Upper lobe of right lung (tissue), 1 donor: Measurements from ENCODE around the gene LRFN2. TPM values are rescaled to one million over a fixed set of nuclear protein-coding genes. Genes with fewer than 3 reads are reported as not detected.

Source experiments
- ATAC-seq: fragments of 200-7000 bp; cut with Tn5 transposase; one replicate; pipeline ENCODE4 v1.9.1; 2020; ENCODE audit warnings: mild to moderate bottlenecking, moderate library complexity
- DNase-seq: peaks from one replicate; pipeline ENCODE4 v3.0.0-alpha.2; 2020
- H3K27ac ChIP-seq: fragments of 200-600 bp; one replicate; pipeline ENCODE4 v1.8.0; 2022
- H3K27me3 ChIP-seq: fragments of 200-600 bp; one replicate; pipeline ENCODE4 v1.8.0; 2022; ENCODE audit warnings: mild to moderate bottlenecking
- H3K36me3 ChIP-seq: fragments of 200-600 bp; one replicate; pipeline ENCODE4 v1.8.0; 2022
- H3K4me1 ChIP-seq: fragments of 200-600 bp; one replicate; pipeline ENCODE4 v1.8.0; 2022
- H3K4me3 ChIP-seq: fragments of 200-600 bp; one replicate; pipeline ENCODE4 v1.8.0; 2022; ENCODE audit warnings: mild to moderate bottlenecking
- H3K9me3 ChIP-seq: fragments of 200-600 bp; one replicate; pipeline ENCODE4 v1.8.0; 2022
- intact Hi-C: fragments of 100-400 bp; cut with DNase I; formaldehyde crosslinking; loops from one replicate; pipeline ENCODE4 v1.11.0; 2022
- total RNA-seq: library from RNA; stranded (reverse); fragmentation: NEBNext Ultra II Directional; extraction: Animal tissue kit (Norgen Biotek cat#: 25700); gene quantifications from one replicate; pipeline ENCODE4 v1.2.1, GENCODE V29; 2021
- TF ChIP-seq, protein P1 (sequence below): fragments of 200-600 bp; IDR thresholded peaks from one replicate; pipeline ENCODE4 v1.8.0; 2022; ENCODE audit warnings: antibody characterized with exemption
- donor health status: DM: no; HTN: yes; CAD: no; lungs with severe emphysema.

The LRFN2 gene
- total RNA-seq, 1 donor from 2014 or later, result not detected

DNA sequence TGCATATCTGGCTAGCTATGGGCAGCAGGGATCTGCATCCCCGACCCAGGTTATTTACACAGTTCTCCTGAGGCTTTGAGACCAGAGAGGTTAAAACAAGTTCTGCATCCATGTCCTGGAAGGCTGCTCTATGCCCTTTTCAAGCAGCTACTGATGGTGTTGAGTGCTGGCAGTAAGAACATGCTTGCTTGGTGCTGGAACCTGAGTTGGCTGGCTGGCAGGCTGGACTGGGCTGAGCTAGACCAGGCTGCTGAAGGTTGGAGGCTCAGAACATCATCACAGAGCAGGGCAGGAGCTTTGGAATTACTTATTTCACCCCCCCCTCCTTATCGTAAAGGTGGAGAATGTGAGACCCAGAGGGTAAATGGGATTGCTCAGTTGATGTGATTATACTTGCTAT, 16.9 kb upstream of the LRFN2 start:
- Histone ChIP-seq H3K4me1 (no peaks in the 10 kb centered on the region), H3K4me3 (no peak overlapping the region), H3K9me3 (no peaks in the 10 kb centered on the region), H3K27ac (no peak overlapping the region), H3K36me3 (no peaks in the 10 kb centered on the region), H3K27me3 (peaks cover 44% of the 10 kb centered on the region)
- TF ChIP-seq, protein P1, sequence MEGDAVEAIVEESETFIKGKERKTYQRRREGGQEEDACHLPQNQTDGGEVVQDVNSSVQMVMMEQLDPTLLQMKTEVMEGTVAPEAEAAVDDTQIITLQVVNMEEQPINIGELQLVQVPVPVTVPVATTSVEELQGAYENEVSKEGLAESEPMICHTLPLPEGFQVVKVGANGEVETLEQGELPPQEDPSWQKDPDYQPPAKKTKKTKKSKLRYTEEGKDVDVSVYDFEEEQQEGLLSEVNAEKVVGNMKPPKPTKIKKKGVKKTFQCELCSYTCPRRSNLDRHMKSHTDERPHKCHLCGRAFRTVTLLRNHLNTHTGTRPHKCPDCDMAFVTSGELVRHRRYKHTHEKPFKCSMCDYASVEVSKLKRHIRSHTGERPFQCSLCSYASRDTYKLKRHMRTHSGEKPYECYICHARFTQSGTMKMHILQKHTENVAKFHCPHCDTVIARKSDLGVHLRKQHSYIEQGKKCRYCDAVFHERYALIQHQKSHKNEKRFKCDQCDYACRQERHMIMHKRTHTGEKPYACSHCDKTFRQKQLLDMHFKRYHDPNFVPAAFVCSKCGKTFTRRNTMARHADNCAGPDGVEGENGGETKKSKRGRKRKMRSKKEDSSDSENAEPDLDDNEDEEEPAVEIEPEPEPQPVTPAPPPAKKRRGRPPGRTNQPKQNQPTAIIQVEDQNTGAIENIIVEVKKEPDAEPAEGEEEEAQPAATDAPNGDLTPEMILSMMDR, result no peak
- no peak for DNase-seq
- ATAC-seq, result no peak
- intact Hi-C loops, result no loop called here

GRCh38 chr6:40599555-40599954, 12.4 kb upstream of the LRFN2 start:
- Histone ChIP-seq H3K9me3 (no peaks in the 10 kb centered on the region), H3K4me3 (no peak overlapping the region), H3K27ac (no peak overlapping the region), H3K36me3 (no peaks in the 10 kb centered on the region), H3K4me1 (no peaks in the 10 kb centered on the region), H3K27me3 (peaks cover 58% of the 10 kb centered on the region)
- intact Hi-C loops, result no loop called here
- TF ChIP-seq, protein P1, result no peak
- DNase-seq, result no peak
- peak; percentile 65 for ATAC-seq

DNA sequence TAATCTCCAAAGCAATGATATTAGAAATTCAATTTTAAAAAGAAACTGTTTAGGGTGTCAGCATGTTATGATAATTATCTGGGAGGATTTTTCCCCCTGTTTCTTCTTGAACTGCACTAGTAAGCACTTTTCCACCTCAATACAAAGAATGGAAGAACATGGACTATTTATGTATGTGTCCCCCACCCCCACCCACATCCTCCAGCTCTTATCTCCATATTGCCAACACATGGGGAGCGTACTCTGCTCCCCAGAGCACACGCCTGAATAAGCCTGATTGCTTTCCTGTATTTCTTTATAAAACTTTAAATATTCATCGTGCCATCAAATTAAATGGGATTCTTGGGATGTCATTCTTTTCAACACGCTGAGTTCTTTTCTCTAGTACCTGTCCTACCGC, 11.4 kb upstream of the LRFN2 start:
- DNase-seq (no peak), ATAC-seq (no peak)
- Histone ChIP-seq H3K4me1 (no peaks in the 10 kb centered on the region), H3K4me3 (no peak overlapping the region), H3K9me3 (no peaks in the 10 kb centered on the region), H3K36me3 (no peaks in the 10 kb centered on the region), H3K27me3 (peaks cover 62% of the 10 kb centered on the region), H3K27ac (no peak overlapping the region)
- intact Hi-C loops, result no loop called here
- TF ChIP-seq, protein P1, result no peak

GRCh38 chr6:40597301-40597700, 10.1 kb upstream of the LRFN2 start:
- H3K4me3 ChIP-seq, result no peak overlapping the region
- no peaks in the 10 kb centered on the region for H3K4me1 ChIP-seq
- DNase-seq, result no peak
- no peaks in the 10 kb centered on the region for H3K9me3 ChIP-seq
- peaks cover 62% of the 10 kb centered on the region for H3K27me3 ChIP-seq
- no peak for ATAC-seq
- H3K27ac ChIP-seq, result no peak overlapping the region
- TF ChIP-seq, protein P1, result no peak
- intact Hi-C loops, result no loop called here
- H3K36me3 ChIP-seq, result no peaks in the 10 kb centered on the region

GRCh38 chr6:40588480-40588879, 1.3 kb upstream of the LRFN2 start:
- intact Hi-C loops, result no loop called here
- H3K4me1 ChIP-seq, result peaks cover 16% of the 10 kb centered on the region
- H3K27ac ChIP-seq, result no peak overlapping the region
- no peaks in the 10 kb centered on the region for H3K36me3 ChIP-seq
- TF ChIP-seq, protein P1, result no peak
- no peak for ATAC-seq
- no peaks in the 10 kb centered on the region for H3K9me3 ChIP-seq
- H3K27me3 ChIP-seq, result peaks cover 71% of the 10 kb centered on the region
- H3K4me3 ChIP-seq, result no peak overlapping the region
- no peak for DNase-seq

- H3K4me1 ChIP-seq, result peaks cover 16% of the 10 kb centered on the region
- H3K9me3 ChIP-seq, result no peaks in the 10 kb centered on the region
- no peaks in the 10 kb centered on the region for H3K36me3 ChIP-seq
- peak overlapping the region; percentile 47 for H3K4me3 ChIP-seq
- H3K27me3 ChIP-seq, result peaks cover 71% of the 10 kb centered on the region
- TF ChIP-seq, protein P1, result no peak
- no peak overlapping the region for H3K27ac ChIP-seq
- no peak for ATAC-seq
- DNase-seq, result no peak
- intact Hi-C loops, result no loop called here
These were observed 863 bp upstream of the LRFN2 start for GRCh38 chr6:40588070-40588384.
